Fibroblast of lung (primary cell): ENCODE measurements around the gene TRAPPC12. TPM values are rescaled to one million over a fixed set of nuclear protein-coding genes. Genes with fewer than 3 reads are reported as not detected.

Experiments
- DNase-seq, 2 donors: peaks; one replicate each; pipeline versions ENCODE4 v3.0.0 to v3.0.0-alpha.2; 2010; ENCODE audit warnings: low read depth in 2 of 2
- H2AFZ ChIP-seq: 2 replicates; pipeline ENCODE4 v1.5.1; 2012; ENCODE audit warnings: low read length, control low read depth, inconsistent platforms
- H3K27ac ChIP-seq: 2 replicates; pipeline ENCODE4 v1.5.1; 2011; ENCODE audit warnings: low read length, control low read depth; ENCODE audit not compliant: insufficient read depth
- H3K27me3 ChIP-seq: 2 replicates; pipeline ENCODE4 v1.5.1; 2011; ENCODE audit warnings: mild to moderate bottlenecking, low read length; ENCODE audit not compliant: control insufficient read depth, insufficient read depth
- H3K36me3 ChIP-seq: 2 replicates; pipeline ENCODE4 v1.5.1; 2011; ENCODE audit warnings: low read length; ENCODE audit not compliant: control insufficient read depth, insufficient read depth
- H3K4me1 ChIP-seq: 2 replicates; pipeline ENCODE4 v1.5.1; 2011; ENCODE audit warnings: low read length; ENCODE audit not compliant: control insufficient read depth, insufficient read depth; ENCODE audit errors: extremely low read depth
- H3K4me2 ChIP-seq: 2 replicates; pipeline ENCODE4 v1.5.1; 2011; ENCODE audit warnings: low read length, control low read depth; ENCODE audit not compliant: insufficient read depth; ENCODE audit errors: extremely low read depth
- H3K4me3 ChIP-seq, 4 experiments: fragments of 200-600 bp in 1 of 4; sonication (generic) in 1 of 4; replicated peaks in 1 of 4; 2 replicates each; pipeline ENCODE4 v1.5.1; 2011 to 2016; ENCODE audit warnings: low read length in 4 of 4, low read depth in 3 of 4, mild to moderate bottlenecking in 3 of 4, control low read depth in 2 of 4, inconsistent platforms in 1 of 4, mixed read lengths in 1 of 4; ENCODE audit not compliant: insufficient read depth in 1 of 4; ENCODE audit errors: control extremely low read depth in 1 of 4
- H3K79me2 ChIP-seq: 2 replicates; pipeline ENCODE4 v1.5.1; 2012; ENCODE audit warnings: mild to moderate bottlenecking, low read length, inconsistent platforms; ENCODE audit not compliant: control insufficient read depth, insufficient read depth
- H3K9ac ChIP-seq: 2 replicates; pipeline ENCODE4 v1.5.1; 2011; ENCODE audit warnings: mild to moderate bottlenecking, low read length, control low read depth; ENCODE audit not compliant: insufficient read depth
- H3K9me3 ChIP-seq: 2 replicates; pipeline ENCODE4 v1.5.1; 2012; ENCODE audit warnings: low read depth, low read length; ENCODE audit not compliant: control insufficient read depth, insufficient read depth
- H4K20me1 ChIP-seq: 2 replicates; pipeline ENCODE4 v1.5.1; 2011; ENCODE audit warnings: low read length; ENCODE audit not compliant: control insufficient read depth, insufficient read depth; ENCODE audit errors: extremely low read depth
- EZH2 ChIP-seq: IDR thresholded peaks from 2 replicates; pipeline ENCODE4 v1.5.1; 2012; ENCODE audit warnings: low read length, control low read depth, mild to moderate bottlenecking; ENCODE audit errors: missing control alignments
- polyA plus RNA-seq, 2 donors: library from polyadenylated mRNA; depleted of rRNA in 1 of 2; stranded (reverse) in 1 of 2; unstranded in 1 of 2; fragments of >200 nt; gene quantifications; 2 replicates each; pipeline ENCODE4 v1.2.1, GENCODE V29; 2011 to 2012; ENCODE audit warnings: missing spikeins in 1 of 2
- total RNA-seq: library from RNA; depleted of rRNA; stranded (reverse); fragments of >200 nt; gene quantifications from 2 replicates; pipeline ENCODE4 v1.2.1, GENCODE V29; 2014
- TF ChIP-seq, protein P1 (sequence below), 2 donors: IDR thresholded peaks in 1 of 2; conservative IDR thresholded peaks in 1 of 2; 1 replicate in 1 of 2; 2 replicates in 1 of 2; pipeline ENCODE4 v1.5.1; 2011 to 2012; ENCODE audit warnings: low read length in 2 of 2, control low read depth in 1 of 2, inconsistent platforms in 1 of 2, low read depth in 1 of 2, mild to moderate bottlenecking in 1 of 2

The TRAPPC12 gene
- total and polyA plus RNA-seq, 2 donors (not counting 1 experiment from before 2014, with no cell fraction given): 33.7 to 53.2 TPM

DNA sequence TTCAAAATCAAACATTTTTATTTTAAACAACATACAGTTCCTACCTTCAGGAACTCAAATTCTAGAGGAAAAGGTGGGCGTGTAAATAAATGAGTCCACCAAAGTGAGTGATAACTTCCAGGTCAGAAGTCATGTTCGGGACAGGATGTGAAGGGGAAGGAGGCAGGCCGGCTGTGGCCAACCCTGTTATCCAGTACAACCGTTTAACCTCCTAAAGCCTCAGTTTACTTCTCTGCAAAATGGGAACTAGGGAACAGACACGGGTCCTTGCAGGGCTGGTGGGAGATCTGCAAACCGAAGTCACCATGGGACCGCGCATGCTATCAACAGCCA is 2.2 kb upstream of the TRAPPC12 start:
- no peak for TF ChIP-seq EZH2
- TF ChIP-seq, protein P1, sequence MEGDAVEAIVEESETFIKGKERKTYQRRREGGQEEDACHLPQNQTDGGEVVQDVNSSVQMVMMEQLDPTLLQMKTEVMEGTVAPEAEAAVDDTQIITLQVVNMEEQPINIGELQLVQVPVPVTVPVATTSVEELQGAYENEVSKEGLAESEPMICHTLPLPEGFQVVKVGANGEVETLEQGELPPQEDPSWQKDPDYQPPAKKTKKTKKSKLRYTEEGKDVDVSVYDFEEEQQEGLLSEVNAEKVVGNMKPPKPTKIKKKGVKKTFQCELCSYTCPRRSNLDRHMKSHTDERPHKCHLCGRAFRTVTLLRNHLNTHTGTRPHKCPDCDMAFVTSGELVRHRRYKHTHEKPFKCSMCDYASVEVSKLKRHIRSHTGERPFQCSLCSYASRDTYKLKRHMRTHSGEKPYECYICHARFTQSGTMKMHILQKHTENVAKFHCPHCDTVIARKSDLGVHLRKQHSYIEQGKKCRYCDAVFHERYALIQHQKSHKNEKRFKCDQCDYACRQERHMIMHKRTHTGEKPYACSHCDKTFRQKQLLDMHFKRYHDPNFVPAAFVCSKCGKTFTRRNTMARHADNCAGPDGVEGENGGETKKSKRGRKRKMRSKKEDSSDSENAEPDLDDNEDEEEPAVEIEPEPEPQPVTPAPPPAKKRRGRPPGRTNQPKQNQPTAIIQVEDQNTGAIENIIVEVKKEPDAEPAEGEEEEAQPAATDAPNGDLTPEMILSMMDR (conservative IDR thresholded peaks at IDR 0.05 in 1 of 2, IDR thresholded peaks at IDR 0.05 in 1 of 2; ENCODE audit: low read depth in 1 of 2, low read length in 2 of 2): no peak
- Histone ChIP-seq H3K9ac (peak overlapping the region; percentile 53), H4K20me1 (no peaks in the 10 kb centered on the region), H3K79me2 (peaks cover 29% of the 10 kb centered on the region), H3K4me3 (peak overlapping the region; percentile 69 to 97 (median 83)), H3K4me1 (peaks cover 11% of the 10 kb centered on the region), H2AFZ (peak overlapping the region; percentile 57), H3K4me2 (peak overlapping the region; percentile 87), H3K27me3 (no peaks in the 10 kb centered on the region), H3K9me3 (no peaks in the 10 kb centered on the region), H3K27ac (peak overlapping the region; percentile 63), H3K36me3 (peaks cover 2% of the 10 kb centered on the region)
- DNase-seq: peak; percentile 47 to 55

- Histone ChIP-seq H3K79me2 (peaks cover 32% of the 10 kb centered on the region), H3K36me3 (peaks cover 2% of the 10 kb centered on the region), H3K4me2 (peak within 1 kb of the TSS; percentile 87), H3K27ac (peak within 1 kb of the TSS; percentile 63), H2AFZ (peak within 1 kb of the TSS; percentile 95), H3K9me3 (no peaks in the 10 kb centered on the region), H4K20me1 (no peaks in the 10 kb centered on the region), H3K4me3 (peak within 1 kb of the TSS; percentile 69 to 97 (median 83)), H3K4me1 (peaks cover 11% of the 10 kb centered on the region), H3K9ac (peak within 1 kb of the TSS; percentile 59), H3K27me3 (no peaks in the 10 kb centered on the region)
- peak; percentile 99 for DNase-seq
- TF ChIP-seq, protein P1 (conservative IDR thresholded peaks at IDR 0.05 in 1 of 2, IDR thresholded peaks at IDR 0.05 in 1 of 2; ENCODE audit: low read depth in 1 of 2, low read length in 2 of 2): peak in 1 of 2 donors; percentile 9
- no peak for TF ChIP-seq EZH2
Observed at GRCh38 chr2:3377612-3378432, 1.7 kb upstream of the TRAPPC12 start, which contains the start of gene EIPR1. Gene EIPR1 (minus strand): TSS chr2:3377818. CDS start chr2:3377689, 129 bp downstream.

GRCh38 chr2:3379339-3379646 is 201 bp upstream of the TRAPPC12 start:
- H3K9me3 ChIP-seq: no peaks in the 10 kb centered on the region
- peak overlapping the region; percentile 94 for H3K4me2 ChIP-seq
- peak overlapping the region; percentile 98 for H3K27ac ChIP-seq
- peaks cover 32% of the 10 kb centered on the region for H3K79me2 ChIP-seq
- TF ChIP-seq, protein P1 (conservative IDR thresholded peaks at IDR 0.05 in 1 of 2, IDR thresholded peaks at IDR 0.05 in 1 of 2; ENCODE audit: low read depth in 1 of 2, low read length in 2 of 2): no peak
- no peak for TF ChIP-seq EZH2
- H4K20me1 ChIP-seq: no peaks in the 10 kb centered on the region
- H3K27me3 ChIP-seq: no peaks in the 10 kb centered on the region
- H3K36me3 ChIP-seq: peaks cover 2% of the 10 kb centered on the region
- no peak overlapping the region for H3K9ac ChIP-seq
- peak overlapping the region; percentile 88 for H2AFZ ChIP-seq
- peaks cover 11% of the 10 kb centered on the region for H3K4me1 ChIP-seq
- peak overlapping the region; percentile 89 to 99 (median 92) for H3K4me3 ChIP-seq
- DNase-seq: no peak
